Activated T-helper 1 cell treated with Interleukin-2 at 50 U/mL for 16 hours (primary cell): ENCODE results near the gene NAA15.
"Not testable (repeated sequence)": the region's sequence is repeated elsewhere in the genome, so short reads cannot be mapped to it uniquely, and the experiment has no call there.

Experiments used
- DNase-seq: peaks from one replicate; pipeline ENCODE4 v3.0.0-alpha.2; 2020; ENCODE audit warnings: low read depth

The NAA15 gene

GRCh38 chr4:139299536-139299935, 1.8 kb upstream of the NAA15 start:
- no peak for DNase-seq

- DNase-seq, result no peak
These were observed 733 bp upstream of the NAA15 start for GRCh38 chr4:139300431-139301112.

GRCh38 chr4:139301821-139302611, 711 bp downstream of the NAA15 start, which contains the start of gene NDUFC1:
Gene NDUFC1 (minus strand): TSS chr4:139302477. CDS start chr4:139295798, 6,679 bp downstream.
- peak; percentile 42 for DNase-seq

GRCh38 chr4:139304920-139305319, 3.6 kb downstream of the NAA15 start:
- no peak for DNase-seq

GRCh38 chr4:139311909-139312308, 10.6 kb downstream of the NAA15 start:
- DNase-seq, result no peak

GRCh38 chr4:139312552-139313332, 11.4 kb downstream of the NAA15 start:
- no peak for DNase-seq

- DNase-seq, result not testable (repeated sequence)
These were observed 12.1 kb downstream of the NAA15 start for GRCh38 chr4:139313414-139313813.

- no peak for DNase-seq
These were observed 12.9 kb downstream of the NAA15 start for GRCh38 chr4:139314047-139314800.

GRCh38 chr4:139315221-139315675, 13.9 kb downstream of the NAA15 start:
- DNase-seq, result no peak

GRCh38 chr4:139316733-139317132, 15.4 kb downstream of the NAA15 start:
- no peak for DNase-seq

- DNase-seq, result no peak
These were observed 16.3 kb downstream of the NAA15 start for GRCh38 chr4:139317635-139318034.

- DNase-seq, result no peak
These were observed 18.3 kb downstream of the NAA15 start for GRCh38 chr4:139319571-139319970.

- not testable (repeated sequence) for DNase-seq
These were observed 20.8 kb downstream of the NAA15 start for GRCh38 chr4:139322070-139322469.

GRCh38 chr4:139322541-139322940, 21.2 kb downstream of the NAA15 start:
- not testable (repeated sequence) for DNase-seq

- no peak for DNase-seq
These were observed 23.3 kb downstream of the NAA15 start for GRCh38 chr4:139324620-139325019.

GRCh38 chr4:139329665-139330200, 28.4 kb downstream of the NAA15 start:
- no peak for DNase-seq

GRCh38 chr4:139330283-139330682, 29.0 kb downstream of the NAA15 start:
- no peak for DNase-seq

GRCh38 chr4:139331185-139331584, 29.9 kb downstream of the NAA15 start:
- no peak for DNase-seq

- DNase-seq, result no peak
These were observed 31.7 kb downstream of the NAA15 start for GRCh38 chr4:139333046-139333445.

- no peak for DNase-seq
These were observed 36.3 kb downstream of the NAA15 start for GRCh38 chr4:139337612-139338011.

GRCh38 chr4:139361301-139361700, 60.0 kb downstream of the NAA15 start:
- no peak for DNase-seq
